ENCODE results near the gene CHPT1.
A peak's percentile ranks its signal among the peaks of the same experiment; 100 is the strongest.
"Not testable (repeated sequence)": the region's sequence is repeated elsewhere in the genome, so short reads cannot be mapped to it uniquely, and the experiment has no call there.

The CHPT1 gene

DNA sequence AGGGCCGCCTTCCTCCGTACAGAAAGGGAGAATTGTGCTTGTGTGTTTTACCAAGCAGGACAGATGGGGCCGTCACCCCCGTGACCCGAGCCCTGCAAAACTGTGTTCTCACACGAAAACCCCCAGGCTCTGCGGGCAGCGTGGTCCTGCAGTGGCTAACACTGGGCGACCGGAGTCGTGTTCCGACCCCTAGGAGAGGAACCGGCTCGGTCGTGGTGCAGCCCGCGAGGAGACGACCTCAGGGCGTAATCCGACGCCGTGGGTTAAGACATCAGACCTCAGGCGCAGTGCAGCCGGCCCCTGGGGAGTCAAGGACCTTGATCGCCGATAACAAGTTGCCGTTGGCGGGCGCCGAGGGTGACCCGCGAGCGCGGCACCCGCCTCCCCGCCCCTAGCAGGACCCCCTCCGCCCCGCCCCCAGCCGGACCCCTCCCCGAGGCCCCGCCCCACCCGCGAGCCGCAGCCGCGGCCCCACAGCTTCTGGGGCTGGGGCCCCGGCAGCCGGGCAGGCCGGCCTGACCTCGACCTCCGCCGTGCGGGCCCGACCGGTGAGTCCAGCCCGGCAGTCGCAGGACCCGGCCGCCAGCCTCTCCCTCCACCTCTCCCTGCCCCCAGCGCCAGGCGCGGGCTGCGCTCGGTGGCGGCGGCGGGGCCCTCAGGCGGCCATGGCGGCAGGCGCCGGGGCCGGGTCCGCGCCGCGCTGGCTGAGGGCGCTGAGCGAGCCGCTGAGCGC lies at the start of gene CHPT1:
TSS of gene CHPT1 (plus strand) at position 444 of the 733 bp plus-strand sequence. CDS start at position 666, 222 bp downstream.
- peak; percentile 53 to 61 for DNase-seq

DNA sequence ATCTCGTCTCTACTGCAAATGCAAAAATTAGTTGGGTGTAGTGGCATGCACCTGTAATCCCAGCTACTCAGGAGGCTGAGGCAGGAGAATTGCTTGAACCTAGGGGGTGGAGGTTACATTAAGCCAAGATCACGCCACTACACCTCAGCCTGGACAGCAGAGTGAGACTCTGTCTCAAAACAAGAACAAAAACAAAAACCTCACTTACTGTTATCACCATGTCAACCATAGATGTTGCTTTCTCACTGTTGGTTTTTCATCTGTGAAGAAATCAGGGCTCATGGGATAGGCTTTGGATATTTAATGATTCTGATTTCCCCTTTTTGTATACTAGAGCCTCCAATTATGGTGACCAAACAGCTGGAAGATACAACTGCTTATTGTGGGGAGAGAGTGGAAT lies 49.7 kb upstream of the CHPT1 start:
- no peak for DNase-seq

DNA sequence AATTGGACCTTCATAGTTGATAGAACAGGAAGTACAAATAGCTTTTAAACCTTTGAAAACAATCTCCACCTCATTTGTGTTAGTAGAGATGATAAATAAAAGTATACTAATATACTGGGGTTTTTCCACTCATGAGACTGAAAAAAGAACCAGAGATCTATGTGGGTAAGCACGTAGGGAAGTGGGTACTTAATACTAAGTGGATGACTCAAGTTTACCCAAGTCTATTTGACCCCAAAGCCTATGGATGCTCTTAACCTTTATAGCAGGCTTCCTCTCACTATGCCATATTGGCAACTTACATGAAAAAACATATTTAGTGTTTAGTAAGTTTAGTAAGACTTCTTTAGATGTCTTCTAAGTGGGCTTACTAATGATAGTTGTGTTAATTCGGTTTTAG lies 49.2 kb upstream of the CHPT1 start:
- no peak for DNase-seq

DNA sequence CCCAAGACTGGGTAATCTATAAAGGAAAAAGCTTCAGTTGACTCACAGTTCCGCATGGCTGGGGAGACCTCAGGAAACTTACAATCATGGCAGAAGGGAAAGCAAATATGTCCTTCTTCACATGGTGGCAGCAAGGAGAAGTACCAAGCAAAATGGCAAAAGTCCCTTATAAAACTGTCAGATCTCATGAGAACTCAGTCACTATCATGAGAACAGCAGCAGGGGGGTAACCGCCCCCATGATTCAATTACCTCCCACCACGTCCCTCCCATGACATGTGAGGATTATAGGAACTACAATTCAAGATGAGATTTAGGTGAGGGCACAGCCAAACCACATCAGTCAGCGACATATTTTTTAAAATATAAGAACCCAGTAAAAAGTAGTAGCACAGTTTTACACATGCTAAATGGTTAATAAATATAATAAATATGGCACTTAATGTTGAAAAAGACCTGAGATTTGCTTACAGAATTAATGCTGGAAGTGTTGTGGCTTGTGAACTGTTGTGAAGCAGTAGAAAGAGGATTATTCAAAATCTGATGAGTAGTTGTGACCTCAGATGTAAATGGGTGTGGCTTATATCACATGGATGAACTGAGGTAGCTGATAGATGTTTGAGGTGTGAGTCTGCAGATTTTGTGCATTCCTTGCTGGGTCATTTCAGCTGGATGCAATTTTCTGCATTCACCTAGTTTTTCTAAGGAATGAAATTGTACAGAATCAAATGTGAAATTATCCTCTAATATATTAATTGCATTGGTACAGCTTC lies 46.9 kb upstream of the CHPT1 start:
- DNase-seq, result no peak

DNA sequence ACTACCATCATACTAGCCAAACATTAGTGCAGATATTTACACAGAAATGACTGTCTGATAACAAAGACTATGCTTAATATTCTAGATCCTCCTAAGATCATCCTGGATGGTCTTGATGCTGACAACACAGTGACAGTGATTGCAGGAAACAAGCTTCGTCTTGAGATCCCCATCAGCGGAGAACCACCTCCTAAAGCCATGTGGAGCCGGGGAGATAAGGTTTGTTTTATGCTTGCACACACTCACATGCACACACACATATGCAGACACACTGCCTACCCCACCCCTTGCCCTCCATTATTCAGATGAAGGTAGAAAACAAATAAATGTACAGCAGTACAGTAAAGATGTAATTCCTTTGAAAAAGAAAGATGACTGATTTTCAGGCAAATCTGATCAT lies 44.4 kb upstream of the CHPT1 start:
- DNase-seq, result no peak

DNA sequence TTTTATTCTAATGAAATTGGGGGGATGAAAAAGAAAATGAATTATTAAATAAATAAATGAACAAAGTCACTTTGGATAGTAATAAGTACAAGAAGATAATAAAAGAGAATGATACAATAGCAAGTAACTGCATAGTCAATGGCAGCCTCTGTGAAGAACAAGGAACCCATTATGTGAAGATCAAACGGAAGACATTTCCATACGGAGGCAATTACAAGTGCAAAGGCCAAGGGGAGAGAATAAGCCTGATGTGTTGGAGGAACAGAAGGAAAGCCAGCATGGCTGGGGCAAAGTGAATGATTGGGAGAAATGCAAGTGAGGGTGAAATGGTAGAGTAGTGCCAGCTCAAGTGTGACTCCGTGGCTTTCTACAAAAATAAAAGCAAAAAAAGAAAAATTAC lies 43.9 kb upstream of the CHPT1 start:
- no peak for DNase-seq

DNA sequence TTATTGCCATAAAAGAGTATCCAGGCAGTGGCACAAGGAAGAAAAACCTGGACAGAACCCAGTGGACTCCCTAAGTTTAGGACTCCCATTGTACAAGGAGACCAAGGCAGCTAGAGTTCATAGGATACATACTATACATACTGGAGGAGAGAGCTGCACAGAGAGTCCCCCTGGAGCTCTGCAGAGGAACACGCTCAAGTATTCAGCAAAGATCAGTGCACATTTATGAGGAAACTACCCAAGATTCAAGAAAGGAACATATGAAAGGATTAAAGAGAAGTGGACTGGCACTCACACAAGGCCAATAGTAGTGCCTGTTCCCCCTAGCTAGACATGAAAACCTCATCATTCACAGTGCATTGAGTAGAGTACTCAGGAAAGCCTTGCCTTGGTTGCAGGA lies 43.0 kb upstream of the CHPT1 start:
- DNase-seq, result no peak

DNA sequence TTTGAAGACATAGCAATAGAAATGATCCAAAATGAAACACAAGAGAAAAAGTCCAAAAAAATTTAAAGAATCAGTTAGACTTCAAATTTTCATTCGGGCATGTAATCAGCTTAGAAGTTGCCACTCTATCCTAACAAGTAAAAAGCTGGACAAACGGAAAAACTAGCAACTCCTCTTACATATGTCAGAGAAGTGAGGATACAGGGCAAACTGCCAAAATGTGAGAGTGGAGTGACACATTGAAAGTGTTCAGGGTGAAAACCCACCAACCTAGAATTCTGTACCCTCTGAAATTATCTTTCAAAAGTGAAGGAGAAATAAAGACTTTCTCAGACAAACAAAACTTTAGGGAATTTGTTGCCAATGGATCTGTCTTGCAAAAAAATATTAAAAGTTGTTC lies 42.0 kb upstream of the CHPT1 start:
- no peak for DNase-seq

DNA sequence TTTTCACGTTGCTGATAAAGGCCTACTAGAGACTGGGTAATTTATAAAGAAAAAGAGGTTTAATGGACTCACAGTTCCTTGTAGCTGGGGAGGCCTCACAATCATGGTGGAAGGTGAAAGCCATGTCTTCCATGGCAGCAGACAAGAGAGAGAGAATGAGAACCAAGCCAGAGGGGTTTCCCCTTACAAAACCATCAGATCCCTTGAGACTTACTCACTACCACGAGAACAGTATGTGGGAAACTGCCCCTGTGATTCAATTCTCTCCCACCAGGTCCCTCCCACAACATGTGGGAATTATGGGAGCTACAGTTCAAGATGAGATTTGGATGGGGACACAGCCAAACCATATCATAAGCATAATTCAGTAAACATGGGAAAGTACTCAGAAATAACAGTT lies 36.8 kb upstream of the CHPT1 start:
- DNase-seq, result not testable (repeated sequence)

DNA sequence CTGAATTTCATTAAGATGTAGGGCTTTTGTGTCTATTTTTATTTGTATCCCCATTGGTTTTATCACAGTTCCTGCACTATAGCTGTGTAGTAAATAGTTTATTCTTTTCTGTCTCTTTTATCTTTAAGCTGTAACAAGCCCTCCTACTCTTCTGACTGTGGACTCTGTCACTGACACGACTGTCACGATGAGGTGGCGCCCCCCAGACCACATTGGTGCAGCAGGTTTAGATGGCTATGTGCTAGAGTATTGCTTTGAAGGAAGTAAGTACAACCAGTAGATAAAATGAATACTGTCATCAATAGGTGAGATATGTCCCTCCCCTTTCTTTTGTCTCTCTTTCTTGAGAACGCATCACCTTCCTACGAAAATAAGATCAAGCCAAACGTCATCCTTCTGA lies 34.1 kb upstream of the CHPT1 start:
- no peak for DNase-seq

DNA sequence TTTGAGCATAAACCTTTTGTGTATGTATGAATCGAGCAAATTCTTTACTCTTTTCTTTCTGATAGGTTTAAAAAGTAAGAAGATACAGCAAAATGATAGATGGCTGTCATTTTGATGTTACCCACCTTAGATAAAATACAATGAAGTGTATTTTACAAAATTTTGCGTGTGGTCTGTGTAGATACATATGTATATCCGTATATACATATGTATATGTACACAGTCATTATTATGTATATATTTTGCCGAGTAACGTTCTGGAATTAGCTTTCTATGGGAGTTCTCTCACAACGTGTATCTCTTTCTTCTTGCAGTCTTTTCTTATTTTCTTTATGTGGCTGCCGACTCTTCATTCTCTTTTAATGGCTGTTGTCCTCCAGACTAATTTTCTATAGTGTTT lies 32.4 kb upstream of the CHPT1 start:
- DNase-seq, result no peak

DNA sequence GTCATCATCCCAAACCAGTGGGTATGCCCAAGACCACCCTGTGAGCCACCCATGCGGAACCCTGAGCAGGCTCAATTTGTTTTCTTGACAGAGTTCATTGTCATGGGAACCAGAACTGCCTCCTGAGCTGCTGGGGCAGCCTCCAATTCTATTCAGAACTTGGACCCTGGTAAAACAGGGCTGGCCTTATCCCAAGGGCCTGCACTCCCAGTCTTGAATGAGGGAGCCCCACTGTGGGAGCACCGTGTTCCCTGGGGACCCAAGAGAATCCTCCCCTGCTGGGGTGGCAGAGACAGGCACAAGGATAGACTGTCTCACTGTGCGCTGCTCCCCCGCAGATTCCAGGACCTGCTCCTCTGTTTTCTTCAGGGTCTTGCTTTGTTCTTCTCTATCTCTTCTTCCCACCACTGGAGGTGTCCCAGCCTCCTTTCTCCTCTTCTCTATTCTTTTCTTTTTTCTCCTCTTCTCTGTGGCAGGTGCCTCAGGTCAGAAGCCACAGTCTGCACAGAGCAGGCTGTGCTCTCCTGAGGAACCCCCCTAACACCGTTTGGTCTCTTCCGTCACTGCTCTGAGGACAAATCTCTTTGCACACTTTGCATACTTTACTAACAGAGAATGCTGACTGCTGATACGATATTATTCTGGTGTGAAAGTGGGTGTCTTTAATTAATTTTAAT lies 31.2 kb upstream of the CHPT1 start:
- DNase-seq, result no peak

DNA sequence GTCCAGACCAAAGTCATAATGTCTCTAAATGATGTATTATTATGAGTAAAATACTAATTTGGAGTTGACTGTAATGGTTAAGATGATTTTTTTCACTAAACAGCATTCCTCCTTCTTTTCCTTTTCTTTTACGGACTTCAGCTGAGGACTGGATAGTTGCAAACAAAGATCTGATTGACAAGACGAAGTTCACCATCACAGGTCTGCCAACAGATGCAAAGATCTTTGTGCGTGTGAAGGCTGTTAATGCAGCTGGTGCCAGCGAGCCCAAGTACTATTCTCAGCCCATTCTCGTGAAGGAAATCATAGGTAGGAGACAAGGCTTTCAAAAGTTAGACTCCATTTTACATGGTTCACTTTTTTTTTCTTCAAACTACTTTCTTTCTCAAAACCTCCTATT lies 29.8 kb upstream of the CHPT1 start:
- no peak for DNase-seq

DNA sequence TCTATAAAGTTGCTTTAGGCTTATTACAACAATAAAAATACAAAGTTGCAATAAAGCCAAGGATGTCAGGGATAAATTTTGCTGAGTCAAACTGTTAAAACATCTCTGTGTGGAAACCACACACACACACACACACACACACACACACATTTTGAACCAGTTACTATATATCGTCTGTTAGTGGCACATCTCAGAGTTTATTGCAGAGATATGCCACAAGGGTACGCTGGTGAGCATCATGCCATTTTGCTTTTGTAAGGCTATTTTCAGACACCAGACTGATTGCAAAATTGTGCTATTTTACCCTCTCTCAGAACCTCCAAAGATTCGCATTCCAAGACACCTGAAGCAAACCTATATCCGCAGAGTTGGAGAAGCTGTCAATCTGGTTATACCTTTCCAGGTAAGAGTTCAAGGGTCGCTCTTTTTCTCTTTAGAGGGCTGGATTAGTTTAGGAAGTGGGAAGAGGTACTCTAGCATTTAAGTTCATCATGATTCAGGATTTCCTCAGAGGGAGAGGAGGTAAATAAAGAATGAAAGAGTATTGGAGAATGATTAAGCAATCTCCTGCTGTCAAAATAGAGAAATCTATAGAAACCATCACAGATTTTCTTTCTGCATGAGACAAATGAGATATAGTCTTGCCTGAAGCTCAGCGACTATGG lies 27.3 kb upstream of the CHPT1 start:
- no peak for DNase-seq

DNA sequence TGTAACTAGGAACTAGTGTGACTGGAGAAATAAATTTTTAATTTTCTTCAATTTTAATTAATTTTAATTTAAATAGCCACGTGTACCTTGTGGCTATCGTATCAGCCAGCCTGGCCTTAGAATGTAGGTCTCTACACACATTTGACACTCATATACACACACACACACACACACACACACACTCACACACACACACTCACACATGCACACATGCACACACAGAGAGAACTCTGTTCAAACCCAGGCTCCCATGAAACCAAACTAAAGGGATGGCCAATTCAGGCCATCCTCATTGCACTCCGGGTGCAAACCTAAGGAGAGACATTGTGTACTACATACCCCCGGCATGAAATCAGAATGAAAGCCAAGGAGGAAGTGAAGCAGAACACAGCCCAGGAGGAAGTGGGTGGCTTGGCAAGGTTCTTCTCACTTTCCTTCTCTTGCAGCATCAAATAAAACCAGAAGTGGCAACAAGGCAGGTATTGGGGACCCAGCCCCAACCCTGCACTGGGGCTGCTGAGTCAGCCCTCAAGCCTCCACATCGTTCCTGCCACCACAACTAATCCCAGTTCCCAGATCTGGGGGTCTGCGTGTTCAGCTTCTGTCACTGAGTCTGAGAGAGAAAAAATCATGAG lies 26.2 kb upstream of the CHPT1 start:
- DNase-seq, result no peak

DNA sequence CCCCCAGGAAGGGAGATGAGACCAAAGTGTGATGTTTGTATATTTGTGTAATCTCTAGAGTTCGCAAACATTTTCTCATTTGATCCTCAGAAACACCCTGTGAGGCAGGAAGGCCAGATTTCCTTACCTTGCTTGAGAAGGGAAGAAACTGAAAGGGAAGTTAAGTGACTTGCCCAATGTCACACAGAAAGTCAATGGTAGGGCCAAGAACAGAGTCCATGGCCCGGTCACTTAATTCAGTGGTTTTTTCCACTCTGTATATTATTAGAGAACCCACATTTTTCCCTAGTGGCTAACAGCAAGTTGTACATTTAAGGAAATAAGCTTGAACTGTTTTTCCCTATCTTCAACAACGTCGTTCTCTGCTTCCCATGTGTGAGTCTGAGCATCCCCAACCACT lies 25.6 kb upstream of the CHPT1 start:
- no peak for DNase-seq

DNA sequence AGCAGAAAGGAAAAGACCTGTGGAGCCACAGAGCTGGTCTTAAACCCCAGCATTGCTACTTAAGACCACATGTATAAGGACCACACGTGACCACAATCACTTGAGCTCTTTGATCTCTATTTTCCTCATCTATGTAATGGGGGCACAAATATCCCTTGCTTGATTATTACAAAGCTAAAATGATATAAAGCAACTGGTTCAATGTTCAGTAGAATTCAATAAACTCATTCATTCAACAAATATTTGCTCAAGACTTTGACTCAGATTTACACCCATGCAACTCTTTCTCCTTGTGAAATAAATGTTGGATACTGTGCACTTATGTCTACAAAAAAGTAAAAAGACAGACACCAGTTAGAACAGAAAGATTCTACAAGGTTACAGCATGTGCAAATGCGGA lies 21.9 kb upstream of the CHPT1 start:
- DNase-seq, result no peak

DNA sequence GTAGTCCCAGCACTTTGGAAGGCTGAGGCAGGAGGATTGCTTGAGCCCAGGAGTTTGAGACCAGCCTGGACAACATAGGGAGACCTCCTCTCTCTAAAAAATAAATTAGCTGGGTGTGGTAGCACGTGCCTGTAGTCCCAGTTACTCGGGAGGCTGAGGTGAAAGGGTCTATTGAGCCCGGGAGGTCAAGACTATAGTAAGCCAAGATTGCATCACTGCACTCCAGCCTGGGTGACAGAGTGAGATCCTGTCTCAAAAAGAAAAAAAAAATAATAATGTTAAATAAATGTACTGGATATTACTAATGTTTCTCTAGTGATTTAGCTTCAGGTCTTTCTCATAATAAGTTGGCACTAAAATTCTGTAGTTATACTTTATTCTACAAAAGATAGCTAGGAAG lies 20.9 kb upstream of the CHPT1 start:
- DNase-seq, result not testable (repeated sequence)

DNA sequence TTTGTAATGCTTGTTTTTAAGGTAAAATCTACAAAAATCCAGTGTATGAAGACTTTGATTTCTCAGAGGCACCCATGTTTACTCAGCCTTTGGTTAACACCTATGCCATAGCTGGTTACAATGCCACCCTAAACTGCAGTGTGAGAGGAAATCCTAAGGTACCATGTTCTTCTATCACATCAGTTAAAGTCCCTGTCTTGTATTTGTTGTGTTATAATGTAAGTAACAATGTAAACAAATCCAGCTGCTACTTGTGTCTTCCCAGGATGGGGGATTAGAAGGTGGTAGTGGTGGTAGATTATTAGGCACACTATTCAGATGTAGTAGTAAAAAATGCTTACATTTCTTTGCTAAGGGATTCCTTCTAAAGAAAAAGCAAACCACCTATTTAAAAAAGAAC lies 19.4 kb upstream of the CHPT1 start:
- DNase-seq, result no peak

DNA sequence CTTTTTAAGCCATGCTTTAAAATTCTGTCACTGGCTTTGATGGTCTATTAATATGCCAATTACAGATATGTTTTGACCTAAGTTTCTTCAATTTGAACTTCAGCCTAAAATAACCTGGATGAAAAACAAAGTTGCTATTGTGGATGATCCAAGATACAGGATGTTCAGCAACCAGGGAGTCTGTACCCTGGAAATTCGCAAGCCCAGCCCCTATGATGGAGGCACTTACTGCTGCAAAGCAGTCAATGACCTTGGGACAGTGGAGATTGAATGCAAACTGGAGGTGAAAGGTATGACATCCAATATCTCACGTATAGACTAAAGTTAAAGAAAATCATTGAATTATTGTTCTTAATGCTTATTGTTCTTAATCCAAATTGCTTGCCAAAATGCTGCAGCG lies 17.2 kb upstream of the CHPT1 start:
- DNase-seq, result no peak

DNA sequence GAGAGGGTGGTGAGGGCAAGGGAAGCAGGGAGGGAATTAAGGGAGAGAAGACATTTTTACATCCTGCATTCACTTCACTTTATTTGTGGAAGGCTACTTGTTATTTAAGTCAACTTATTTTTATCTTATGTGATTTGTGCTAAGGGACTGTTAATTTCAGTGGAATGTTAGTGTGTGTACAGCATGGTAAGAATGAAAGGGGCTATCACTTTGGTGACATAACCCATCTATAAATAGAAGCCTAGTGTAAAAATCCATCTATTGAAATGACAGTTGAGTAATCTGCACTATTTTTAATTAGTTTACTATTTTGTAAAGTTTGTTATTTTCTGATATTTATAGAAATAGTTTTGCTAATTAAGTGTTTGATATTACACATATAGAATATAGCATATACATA lies 16.8 kb upstream of the CHPT1 start:
- no peak for DNase-seq

DNA sequence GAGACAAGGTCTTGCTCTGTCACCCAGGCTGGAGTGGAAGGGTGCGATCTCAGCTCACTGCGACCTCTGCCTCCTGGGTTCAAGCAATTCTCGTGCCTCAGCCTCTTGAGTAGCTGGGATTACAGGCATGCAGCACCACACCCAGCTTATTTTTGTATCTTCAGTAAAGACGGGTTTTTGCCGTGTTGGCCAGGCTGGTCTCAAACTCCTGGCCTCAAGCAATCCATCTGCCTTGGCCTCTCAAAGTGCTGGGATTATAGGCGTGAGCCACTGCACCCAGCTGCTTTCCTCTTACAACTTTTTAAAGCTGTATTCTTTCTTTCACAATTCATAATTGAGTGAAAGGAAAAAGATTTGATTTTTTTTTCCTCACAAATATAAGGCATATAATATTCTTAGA lies 15.8 kb upstream of the CHPT1 start:
- not testable (repeated sequence) for DNase-seq

DNA sequence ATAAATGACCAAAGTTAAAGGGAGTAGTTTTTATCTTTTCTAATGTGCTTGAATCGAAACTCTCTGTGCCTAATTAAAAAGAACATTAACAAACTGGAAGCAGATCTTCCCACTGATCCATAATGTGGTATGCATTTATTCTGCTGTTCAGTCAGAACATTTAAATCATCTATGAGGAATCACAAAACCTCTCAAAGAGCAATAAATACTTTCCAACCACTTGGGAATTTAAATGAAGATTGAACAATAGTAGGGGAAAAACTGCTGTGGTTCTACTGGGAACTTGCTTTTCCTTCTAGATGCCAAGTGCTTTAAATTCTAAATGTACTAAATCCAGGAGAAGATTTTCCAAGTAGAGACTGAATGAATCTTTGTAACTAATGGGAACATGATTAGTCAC lies 12.3 kb upstream of the CHPT1 start:
- no peak for DNase-seq
